ENCODE data around the gene PAK6. TPM values are rescaled to one million over a fixed set of nuclear protein-coding genes. Genes with fewer than 3 reads are reported as not detected.

The PAK6 gene
- total and polyA plus RNA-seq, 9 of the 15 experiments (the other 6 are each of a cell fraction or from before 2014, with no cell fraction given), result 0.03 to 0.74 (median 0.16) TPM; not detected in 2

DNA sequence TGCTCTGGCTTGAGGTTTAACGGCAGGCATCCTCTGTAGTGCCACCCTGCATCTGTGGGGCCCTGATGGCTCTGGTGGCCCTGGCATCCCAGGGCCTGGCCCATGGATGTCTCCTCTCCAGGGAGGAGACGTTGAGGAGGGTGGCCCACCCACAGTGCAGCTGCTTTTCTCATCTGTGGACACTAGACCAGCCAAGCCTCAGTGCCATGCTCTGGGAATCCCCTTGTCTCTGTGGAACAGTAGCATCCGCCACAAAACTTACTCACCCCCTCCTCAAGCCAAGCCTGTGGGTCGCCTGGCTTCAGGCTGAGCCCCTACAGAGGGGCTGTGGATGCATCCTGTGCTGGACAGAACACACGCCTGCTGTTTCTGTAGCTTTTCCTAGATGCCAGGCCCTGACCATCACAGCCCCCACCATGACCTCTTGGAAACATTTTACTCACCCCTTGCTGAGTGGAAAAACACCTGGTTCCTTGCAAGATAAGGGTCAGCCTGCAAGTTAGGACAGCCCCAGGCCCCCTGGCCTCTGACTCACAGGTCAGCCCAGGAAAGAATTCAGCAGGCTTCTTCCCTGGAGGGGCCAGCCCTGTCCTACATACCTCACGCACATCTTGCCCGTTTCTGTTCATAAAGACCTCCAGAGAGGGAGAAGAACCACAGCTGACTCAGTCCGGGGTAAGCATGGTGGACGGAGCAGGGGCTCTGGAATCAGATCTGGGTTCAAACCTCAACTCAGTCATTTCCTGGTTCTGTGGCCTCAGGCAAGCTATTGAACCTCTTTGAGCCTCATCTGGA is 19.0 kb downstream of the PAK6 start:
- Histone ChIP-seq H3K79me2 (ENCODE audit: control insufficient read depth, insufficient read depth, low read length) (no peaks in the 10 kb centered on the region), H3K27ac (ENCODE audit: extremely low read depth, low read depth, low read length) (no peak overlapping the region), H3K9ac (ENCODE audit: insufficient read depth in 1 of 2, low read depth in 2 of 2, low read length in 2 of 2) (peak overlapping the region in 1 of 2 experiments; percentile 19; a peak in 2 of 4 replicates), H3K9me1 (ENCODE audit: control insufficient read depth, insufficient read depth, low read length) (no peaks in the 10 kb centered on the region), H4K20me1 (replicated peaks; ENCODE audit: control insufficient read depth, insufficient read depth, low read length) (0 out of 2 replicates have a peak, but pooled peaks cover 2% of the 10 kb centered on the region), H3K4me1 (replicated peaks in 1 of 2; ENCODE audit: control insufficient read depth in 2 of 2, insufficient read depth in 2 of 2, low read length in 2 of 2) (peaks cover 6 to 24% of the 10 kb centered on the region in 2 experiments; a peak in 3 of 5 replicates), H3K36me3 (ENCODE audit: control insufficient read depth, insufficient read depth, low read length) (no peaks in the 10 kb centered on the region), H3K4me2 (ENCODE audit: insufficient read depth, low read length) (no peak overlapping the region), H3K27me3 (ENCODE audit: control insufficient read depth in 2 of 2, insufficient read depth in 2 of 2, low read length in 2 of 2) (peaks cover 0 to 8% of the 10 kb centered on the region in 2 experiments; a peak in 2 of 5 replicates), H3K4me3 (no peak overlapping the region), H3K9me3 (replicated peaks; ENCODE audit: control insufficient read depth, insufficient read depth, low read depth, low read length) (no peaks in the 10 kb centered on the region), H2AFZ (ENCODE audit: low read depth, low read length) (no peak overlapping the region)
- BruUV-seq (replicated peaks), result no TSS peak
- peak in 3 of 4 experiments; percentile 34 to 42 (median 42) for DNase-seq (ENCODE audit: extremely low read depth in 1 of 4, low spot score in 3 of 4)
- CTCF ChIA-PET (ENCODE audit: low intra/inter-chr PET ratio), result interaction anchor here (1.0 kb wide), 1 partner anchor 22 kb away, joined by 4 read pairs; no protein-coding TSS in a partner anchor
- ATAC-seq, result no peak
- POLR2A ChIA-PET, result interaction anchor here (0.5 to 1.4 kb wide), 6 partner anchors 9 to 42 kb away, joined by 3 to 5 read pairs (median 4); partner anchors contain the start of gene PAK6
- no peak for FAIRE-seq
- 28% methylated on average over 8 of the region's 9 CpGs for WGBS (ENCODE audit: insufficient coverage, low coverage, missing lambda C conversion rate)
- in situ Hi-C loops (cut with MboI) (no loop called here), intact Hi-C loops (cut with micrococcal nuclease) (no loop called here)
- no peak for TF ChIP-seq HDAC1 (IDR thresholded peaks at IDR 0.05)
- TF ChIP-seq, protein P1, sequence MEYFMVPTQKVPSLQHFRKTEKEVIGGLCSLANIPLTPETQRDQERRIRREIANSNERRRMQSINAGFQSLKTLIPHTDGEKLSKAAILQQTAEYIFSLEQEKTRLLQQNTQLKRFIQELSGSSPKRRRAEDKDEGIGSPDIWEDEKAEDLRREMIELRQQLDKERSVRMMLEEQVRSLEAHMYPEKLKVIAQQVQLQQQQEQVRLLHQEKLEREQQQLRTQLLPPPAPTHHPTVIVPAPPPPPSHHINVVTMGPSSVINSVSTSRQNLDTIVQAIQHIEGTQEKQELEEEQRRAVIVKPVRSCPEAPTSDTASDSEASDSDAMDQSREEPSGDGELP (CRISPR knock-in tag; IDR thresholded peaks at IDR 0.05; ENCODE audit: borderline replicate concordance), result peak; percentile 22; the same call in 1 of the 2 replicates
- no peak for TF ChIP-seq MEF2D (tag; conservative IDR thresholded peaks at IDR 0.05; ENCODE audit: low read depth)
- no peak for TF ChIP-seq SAP30 (IDR thresholded peaks at IDR 0.05; ENCODE audit: borderline replicate concordance, insufficient read depth, low read depth, low read length, poor library complexity, severe bottlenecking)
- no peak for TF ChIP-seq ZNF655 (CRISPR knock-in tag; IDR thresholded peaks at IDR 0.05)
- no peak for TF ChIP-seq ZNF224 (CRISPR knock-in tag; IDR thresholded peaks at IDR 0.05)
- TF ChIP-seq JUN (IDR thresholded peaks at IDR 0.05; ENCODE audit: borderline replicate concordance, low read depth, low read length), result peak; percentile 67; the same call in 1 of the 2 replicates
- TF ChIP-seq JUN (CRISPR knock-in tag; IDR thresholded peaks at IDR 0.05; ENCODE audit: borderline replicate concordance), result no peak
- TF ChIP-seq ARHGAP35 (IDR thresholded peaks at IDR 0.05; ENCODE audit: partially characterized antibody), result no peak
- TF ChIP-seq ATF3 (IDR thresholded peaks at IDR 0.05), result peak; percentile 34; the same call in 1 of the 2 replicates
- TF ChIP-seq ATF3 (CRISPR knock-in tag; conservative IDR thresholded peaks at IDR 0.05), result no peak
- TF ChIP-seq BRF1 (IDR thresholded peaks at IDR 0.05; ENCODE audit: borderline replicate concordance, extremely low read depth, insufficient read length), result no peak
- no peak for TF ChIP-seq STAT6 (CRISPR knock-in tag; IDR thresholded peaks at IDR 0.05)
- peak; percentile 39 for TF ChIP-seq CBFA2T3 (IDR thresholded peaks at IDR 0.05)
- TF ChIP-seq PYGO2 (tag; IDR thresholded peaks at IDR 0.05), result no peak

Data from K562 (cell line).